ENCODE data around the gene PGA4. TPM values are rescaled to one million over a fixed set of nuclear protein-coding genes. Genes with fewer than 3 reads are reported as not detected.
"Not testable (repeated sequence)": the region's sequence is repeated elsewhere in the genome, so short reads cannot be mapped to it uniquely, and the experiment has no call there.

Gene PGA4
- total RNA-seq, 4 donors from 2014 or later = 1.0 to 8.7 (median 4.9) TPM

DNA sequence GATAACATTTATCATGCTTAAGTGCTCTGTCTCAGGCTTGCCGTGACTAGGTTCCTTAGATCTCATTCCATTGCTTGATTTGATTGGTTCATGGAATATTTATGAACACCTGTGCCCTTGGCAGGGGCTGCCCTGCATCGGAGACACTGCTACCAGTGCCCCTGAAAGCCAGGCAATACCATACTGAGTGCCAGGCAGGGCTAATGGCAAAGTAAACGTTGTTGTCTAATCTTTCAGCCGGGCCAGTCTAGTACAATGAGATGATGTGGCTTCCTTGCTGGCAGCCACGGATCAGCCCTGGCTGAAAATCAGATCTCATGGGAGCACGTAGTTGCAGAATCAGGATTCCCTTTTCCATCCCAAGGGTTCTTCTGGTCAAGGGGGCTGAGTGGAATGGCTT, 23.8 kb upstream of the PGA4 start:
- no peaks in the 10 kb centered on the region for H3K9me3 ChIP-seq
- no peak for DNase-seq
- no peak overlapping the region for H3K27ac ChIP-seq
- H3K36me3 ChIP-seq = no peaks in the 10 kb centered on the region
- no peaks in the 10 kb centered on the region for H3K4me1 ChIP-seq
- TF ChIP-seq CTCF (IDR thresholded peaks at IDR 0.05) = no peak
- no peak for TF ChIP-seq POLR2A (IDR thresholded peaks at IDR 0.05)
- H3K27me3 ChIP-seq = no peaks in the 10 kb centered on the region
- intact Hi-C loops (cut with DNase I; ENCODE audit: low total_unique reads) = no loop called here
- H3K4me3 ChIP-seq = no peak overlapping the region

GRCh38 chr11:61198948-61199523, 23.1 kb upstream of the PGA4 start:
- no peak for TF ChIP-seq CTCF (IDR thresholded peaks at IDR 0.05)
- no peak for TF ChIP-seq POLR2A (IDR thresholded peaks at IDR 0.05)
- Histone ChIP-seq H3K27me3 (no peaks in the 10 kb centered on the region), H3K9me3 (no peaks in the 10 kb centered on the region), H3K36me3 (no peaks in the 10 kb centered on the region), H3K4me3 (no peak overlapping the region), H3K4me1 (no peaks in the 10 kb centered on the region), H3K27ac (no peak overlapping the region)
- DNase-seq = no peak
- intact Hi-C loops (cut with DNase I; ENCODE audit: low total_unique reads) = no loop called here

GRCh38 chr11:61201476-61201875, 20.7 kb upstream of the PGA4 start:
- intact Hi-C loops (cut with DNase I; ENCODE audit: low total_unique reads) = no loop called here
- TF ChIP-seq CTCF (IDR thresholded peaks at IDR 0.05) = no peak
- no peak for TF ChIP-seq POLR2A (IDR thresholded peaks at IDR 0.05)
- Histone ChIP-seq H3K4me3 (no peak overlapping the region), H3K27me3 (no peaks in the 10 kb centered on the region), H3K9me3 (no peaks in the 10 kb centered on the region), H3K27ac (no peak overlapping the region), H3K36me3 (no peaks in the 10 kb centered on the region), H3K4me1 (no peaks in the 10 kb centered on the region)
- DNase-seq = no peak

DNA sequence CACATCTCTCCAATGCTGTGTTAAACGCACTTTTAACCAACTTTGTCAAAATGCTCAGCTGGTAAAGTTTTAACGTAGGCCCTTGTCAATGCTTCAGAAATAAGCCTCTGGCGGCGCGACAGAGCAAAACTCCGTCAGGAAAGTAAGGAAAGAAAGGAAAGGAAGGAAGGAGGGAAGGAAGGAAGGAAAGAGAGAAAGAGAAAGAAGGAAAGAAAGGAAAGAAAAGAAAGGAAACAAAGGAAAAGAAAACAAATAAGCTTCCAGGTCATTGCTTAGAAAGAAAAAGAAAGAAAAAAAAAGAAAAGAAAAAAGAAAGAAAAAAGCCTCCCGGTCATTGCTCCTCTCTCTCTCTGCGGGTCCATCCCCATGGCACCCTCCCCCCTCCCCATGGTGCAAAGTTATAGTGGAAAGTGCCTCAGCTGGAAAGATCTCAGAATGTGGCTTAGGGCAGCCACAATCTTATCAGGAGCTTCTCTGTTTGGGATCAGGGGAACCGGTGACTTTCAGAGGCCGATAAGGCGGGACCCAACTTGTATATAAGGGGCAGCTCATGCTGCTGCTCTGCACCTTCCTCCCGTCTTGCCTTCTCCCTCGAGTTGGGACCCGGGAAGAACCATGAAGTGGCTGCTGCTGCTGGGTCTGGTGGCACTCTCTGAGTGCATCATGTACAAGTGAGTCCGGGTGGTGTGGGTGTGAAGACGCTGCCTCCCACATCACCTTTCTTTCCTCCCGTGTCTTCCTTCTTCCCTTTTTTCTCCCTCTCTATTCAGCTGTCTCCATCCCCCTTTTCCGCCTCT, 19.0 kb upstream of the PGA4 start, which contains the start of gene PGA3:
Gene PGA3, plus strand, starts transcription at position 566 of the 797 bp plus-strand sequence. Its CDS starts 50 bp downstream, at position 616.
- H3K27me3 ChIP-seq; DNase-seq; H3K9me3 ChIP-seq; H3K27ac ChIP-seq; H3K4me3 ChIP-seq; H3K36me3 ChIP-seq; intact Hi-C loops (cut with DNase I; ENCODE audit: low total_unique reads); H3K4me1 ChIP-seq: not testable (repeated sequence)

GRCh38 chr11:61203873-61204272, 18.3 kb upstream of the PGA4 start:
- intact Hi-C loops (cut with DNase I; ENCODE audit: low total_unique reads); DNase-seq; H3K9me3 ChIP-seq; H3K4me1 ChIP-seq; H3K27ac ChIP-seq; H3K4me3 ChIP-seq; H3K27me3 ChIP-seq; H3K36me3 ChIP-seq: not testable (repeated sequence)

DNA sequence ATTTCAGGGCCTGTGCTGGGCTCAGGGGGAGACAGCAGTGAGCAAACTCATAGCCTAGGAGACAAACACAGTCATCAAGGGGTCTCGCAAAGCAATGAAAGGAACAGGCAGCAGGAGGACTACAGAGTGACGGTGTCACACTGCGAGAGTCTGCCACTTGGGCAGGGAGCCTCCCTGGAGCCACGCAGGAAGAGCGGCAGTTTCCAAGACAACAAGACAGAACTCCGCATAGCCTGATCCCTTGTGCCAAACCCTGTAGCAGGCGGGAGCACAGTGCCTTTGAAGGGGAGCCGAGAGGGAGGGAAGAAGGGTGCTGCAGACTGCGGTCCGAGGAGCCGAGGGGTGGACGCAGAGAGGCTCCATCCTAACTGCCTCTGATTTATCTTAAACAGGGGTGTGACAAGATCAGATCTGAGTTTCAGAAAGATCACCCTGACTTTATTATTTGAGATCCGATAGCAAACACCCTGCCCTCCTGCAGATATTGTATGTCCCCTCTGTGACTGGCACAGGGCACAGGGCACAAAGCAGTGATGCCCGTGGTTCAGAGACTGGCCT, 17.6 kb upstream of the PGA4 start:
- H3K9me3 ChIP-seq; H3K4me1 ChIP-seq; intact Hi-C loops (cut with DNase I; ENCODE audit: low total_unique reads); H3K27ac ChIP-seq; H3K4me3 ChIP-seq; H3K36me3 ChIP-seq; H3K27me3 ChIP-seq; DNase-seq: not testable (repeated sequence)

DNA sequence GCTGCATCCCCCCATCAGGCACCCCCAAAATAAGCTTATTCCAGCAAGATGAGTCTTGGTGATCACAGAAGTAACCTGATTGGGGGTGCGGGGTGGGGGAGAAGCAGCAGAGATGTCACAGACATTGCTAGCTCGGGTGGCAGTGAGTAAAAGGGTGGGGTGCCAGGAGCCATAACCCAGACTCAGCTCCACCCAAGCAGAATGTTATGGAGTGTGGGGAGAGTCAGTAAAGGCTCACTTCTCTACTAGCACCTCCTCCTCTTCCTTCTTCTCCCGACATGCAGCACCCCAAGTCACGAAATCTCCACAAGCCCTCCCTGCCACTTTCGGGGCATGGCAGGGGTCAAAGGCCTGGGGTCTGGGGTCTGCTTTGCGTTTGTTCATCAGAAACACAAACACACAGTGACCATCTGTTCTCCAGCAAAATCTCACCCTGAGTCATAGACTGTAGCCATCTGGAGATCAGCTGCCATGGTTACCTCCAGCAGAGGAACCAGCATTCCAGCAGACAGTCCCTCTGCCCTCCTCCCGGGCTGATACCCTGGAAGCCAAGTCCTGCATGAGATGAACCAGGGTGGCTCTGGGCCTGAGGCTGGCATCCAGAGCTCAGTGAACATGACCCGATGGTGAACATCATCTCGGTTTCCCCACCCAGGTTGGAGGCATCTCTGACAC, 14.4 kb upstream of the PGA4 start:
- intact Hi-C loops (cut with DNase I; ENCODE audit: low total_unique reads); H3K4me1 ChIP-seq; H3K27ac ChIP-seq; H3K9me3 ChIP-seq; H3K4me3 ChIP-seq; DNase-seq; H3K27me3 ChIP-seq; H3K36me3 ChIP-seq: not testable (repeated sequence)

DNA sequence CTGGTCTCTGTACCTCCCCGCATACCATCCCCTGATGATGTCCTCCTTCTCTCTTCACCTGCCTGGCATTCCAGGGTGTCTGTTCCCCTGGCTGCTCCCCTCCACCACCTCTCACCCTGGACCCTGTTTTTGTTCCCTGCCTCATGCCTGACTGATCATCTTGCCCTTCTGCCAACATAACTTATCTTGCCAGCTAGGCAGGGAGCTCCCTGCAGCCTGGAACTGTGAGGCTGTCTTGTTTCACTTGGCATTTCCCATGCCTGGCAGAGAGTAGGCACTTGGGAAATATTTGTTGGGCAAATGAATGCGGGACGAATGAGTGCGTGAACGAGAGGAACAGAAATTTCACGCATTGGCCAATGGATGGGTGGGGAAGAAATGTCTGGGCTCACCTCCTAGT, 11.5 kb upstream of the PGA4 start:
- H3K4me3 ChIP-seq; H3K36me3 ChIP-seq; DNase-seq; H3K4me1 ChIP-seq; H3K9me3 ChIP-seq; H3K27me3 ChIP-seq; H3K27ac ChIP-seq; intact Hi-C loops (cut with DNase I; ENCODE audit: low total_unique reads): not testable (repeated sequence)

GRCh38 chr11:61211327-61211952, 10.7 kb upstream of the PGA4 start:
- intact Hi-C loops (cut with DNase I; ENCODE audit: low total_unique reads); H3K9me3 ChIP-seq; H3K36me3 ChIP-seq; DNase-seq; H3K27me3 ChIP-seq; H3K27ac ChIP-seq; H3K4me1 ChIP-seq; H3K4me3 ChIP-seq: not testable (repeated sequence)
